GM20000 (cell line): ENCODE data around the gene KSR1.
"Not testable (repeated sequence)": the region's sequence is repeated elsewhere in the genome, so short reads cannot be mapped to it uniquely, and the experiment has no call there.

ENCODE experiments used
- DNase-seq: peaks from one replicate; pipeline ENCODE4 v3.0.0; 2012; ENCODE audit warnings: low spot score
- TF ChIP-seq, protein P1 (sequence below): IDR thresholded peaks from 2 replicates; pipeline ENCODE4 v1.5.1; 2012; ENCODE audit warnings: mild to moderate bottlenecking, control low read depth; ENCODE audit errors: extremely low read depth, missing control alignments

KSR1 gene

GRCh38 chr17:27647765-27648164 lies 191.5 kb downstream of the KSR1 start:
- TF ChIP-seq, protein P1, sequence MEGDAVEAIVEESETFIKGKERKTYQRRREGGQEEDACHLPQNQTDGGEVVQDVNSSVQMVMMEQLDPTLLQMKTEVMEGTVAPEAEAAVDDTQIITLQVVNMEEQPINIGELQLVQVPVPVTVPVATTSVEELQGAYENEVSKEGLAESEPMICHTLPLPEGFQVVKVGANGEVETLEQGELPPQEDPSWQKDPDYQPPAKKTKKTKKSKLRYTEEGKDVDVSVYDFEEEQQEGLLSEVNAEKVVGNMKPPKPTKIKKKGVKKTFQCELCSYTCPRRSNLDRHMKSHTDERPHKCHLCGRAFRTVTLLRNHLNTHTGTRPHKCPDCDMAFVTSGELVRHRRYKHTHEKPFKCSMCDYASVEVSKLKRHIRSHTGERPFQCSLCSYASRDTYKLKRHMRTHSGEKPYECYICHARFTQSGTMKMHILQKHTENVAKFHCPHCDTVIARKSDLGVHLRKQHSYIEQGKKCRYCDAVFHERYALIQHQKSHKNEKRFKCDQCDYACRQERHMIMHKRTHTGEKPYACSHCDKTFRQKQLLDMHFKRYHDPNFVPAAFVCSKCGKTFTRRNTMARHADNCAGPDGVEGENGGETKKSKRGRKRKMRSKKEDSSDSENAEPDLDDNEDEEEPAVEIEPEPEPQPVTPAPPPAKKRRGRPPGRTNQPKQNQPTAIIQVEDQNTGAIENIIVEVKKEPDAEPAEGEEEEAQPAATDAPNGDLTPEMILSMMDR = no peak
- no peak for DNase-seq

DNA sequence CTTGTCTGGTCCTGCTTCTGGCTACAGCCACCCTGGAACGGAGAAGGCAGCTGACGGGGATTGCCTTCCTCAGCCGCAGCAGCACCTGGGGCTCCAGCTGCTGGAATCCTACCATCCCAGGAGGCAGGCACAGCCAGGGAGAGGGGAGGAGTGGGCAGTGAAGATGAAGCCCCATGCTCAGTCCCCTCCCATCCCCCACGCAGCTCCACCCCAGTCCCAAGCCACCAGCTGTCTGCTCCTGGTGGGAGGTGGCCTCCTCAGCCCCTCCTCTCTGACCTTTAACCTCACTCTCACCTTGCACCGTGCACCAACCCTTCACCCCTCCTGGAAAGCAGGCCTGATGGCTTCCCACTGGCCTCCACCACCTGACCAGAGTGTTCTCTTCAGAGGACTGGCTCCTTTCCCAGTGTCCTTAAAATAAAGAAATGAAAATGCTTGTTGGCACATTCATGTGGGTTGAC lies 192.9 kb downstream of the KSR1 start:
- not testable (repeated sequence) for DNase-seq

DNA sequence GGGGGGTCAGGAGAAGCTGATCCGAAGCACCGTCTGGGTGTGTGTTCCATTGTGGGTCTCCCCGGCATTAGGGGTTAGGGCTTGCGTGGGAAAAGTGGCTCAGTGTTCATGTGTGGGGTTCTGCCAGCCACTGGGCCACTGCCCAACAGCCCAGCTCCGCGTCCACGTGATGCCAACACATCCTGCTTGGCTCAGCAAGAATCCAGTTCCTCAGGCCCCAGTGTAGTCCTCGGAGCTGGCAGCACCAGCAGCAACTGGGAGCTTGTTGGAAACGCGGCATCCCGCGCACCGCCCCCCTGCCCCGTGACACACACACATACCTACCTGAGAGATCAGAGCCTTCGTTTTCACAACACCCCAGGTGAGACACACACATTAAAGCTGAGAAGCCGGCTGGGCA lies 193.7 kb downstream of the KSR1 start:
- DNase-seq = no peak
- TF ChIP-seq, protein P1 = no peak

DNA sequence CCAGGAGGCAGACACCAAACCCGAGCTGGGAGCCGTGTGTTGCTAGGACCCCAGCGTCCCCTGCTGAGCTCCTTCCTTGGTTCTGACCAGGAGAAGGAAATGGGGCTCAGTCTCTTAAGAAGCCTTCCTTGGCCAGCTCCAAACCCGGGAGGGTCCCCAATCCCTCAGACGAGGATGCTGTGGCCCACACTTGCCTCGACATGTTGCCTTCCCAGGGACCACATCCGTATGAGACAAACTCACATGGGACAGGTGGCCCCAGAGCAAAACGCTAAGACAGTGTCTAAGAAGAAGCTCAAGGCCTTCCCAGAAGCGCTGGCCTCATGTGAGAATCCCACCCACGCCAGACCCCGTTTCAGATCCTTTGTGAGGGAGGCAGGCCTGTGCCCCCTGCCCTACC lies 194.6 kb downstream of the KSR1 start:
- TF ChIP-seq, protein P1 = no peak
- DNase-seq = no peak

DNA sequence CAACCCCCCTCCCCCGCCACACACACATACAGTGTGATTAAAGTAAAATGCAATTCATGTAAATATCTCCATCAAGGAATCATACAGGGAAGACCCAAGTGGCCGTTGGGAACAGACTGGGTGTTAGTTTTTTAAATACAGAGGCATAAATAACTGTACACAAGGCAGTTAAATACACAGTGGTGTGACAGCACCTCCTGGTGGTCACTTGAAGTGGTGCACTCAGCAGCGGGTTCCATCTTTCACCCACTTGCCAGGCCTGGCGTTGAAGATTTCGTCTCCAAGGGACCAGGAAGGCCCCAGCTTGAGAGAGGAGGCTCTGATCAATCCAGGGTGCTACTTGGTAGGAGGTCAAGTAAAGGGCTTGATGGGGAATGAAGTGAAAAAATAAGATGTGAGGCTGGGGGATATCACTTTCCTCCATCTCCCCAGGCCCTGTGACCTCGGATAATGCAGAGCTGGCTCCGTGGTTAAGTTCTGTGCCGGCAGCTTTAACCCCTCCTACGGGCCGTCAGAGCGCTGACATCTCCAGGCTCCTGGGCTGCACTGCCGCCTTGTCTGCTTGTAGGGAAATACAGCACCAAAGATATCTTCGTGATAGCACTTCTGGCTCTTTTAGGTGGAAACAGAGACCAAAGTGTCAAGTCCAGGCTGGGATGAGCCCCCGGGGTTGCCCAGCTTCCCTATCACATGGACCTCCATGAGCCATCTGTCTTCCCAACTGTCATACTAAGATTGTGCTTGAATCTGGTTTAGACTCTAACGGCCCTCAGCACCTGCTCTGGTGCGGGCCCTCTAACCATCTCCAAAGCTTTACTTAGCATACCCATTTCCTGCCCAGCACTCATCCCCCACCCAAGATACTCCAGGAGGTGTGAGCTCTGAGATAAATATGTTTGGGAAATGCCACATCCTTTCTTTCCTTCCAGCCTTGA lies 195.4 kb downstream of the KSR1 start:
- DNase-seq = peak; percentile 21

DNA sequence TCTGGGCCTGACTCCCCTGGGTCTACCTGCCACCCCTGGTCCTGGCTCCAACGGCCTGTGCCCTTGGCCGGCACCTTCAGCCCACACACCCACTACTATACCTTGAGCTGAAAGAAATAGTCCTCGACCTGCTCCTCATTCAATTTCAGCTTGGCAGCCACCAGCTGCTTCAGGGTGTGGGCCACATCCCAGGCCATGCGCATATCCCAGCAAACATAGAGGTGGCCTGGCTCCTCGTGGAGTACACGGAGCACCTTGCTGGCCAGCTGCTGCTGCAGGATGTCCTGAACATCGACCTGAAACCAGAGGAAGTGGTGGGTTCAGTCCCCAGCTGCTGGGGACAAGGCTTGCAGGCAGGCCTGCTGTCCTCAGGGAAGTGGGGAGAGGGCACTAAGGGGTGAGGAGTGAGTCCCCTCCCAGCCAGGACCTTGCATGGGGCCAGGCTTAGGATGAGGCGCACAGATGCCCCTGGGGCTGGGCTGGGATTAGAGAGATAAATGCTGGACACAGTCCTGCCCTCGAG lies 197.3 kb downstream of the KSR1 start:
- DNase-seq = not testable (repeated sequence)

More for the DNA sequence above, 195.4 kb downstream of the KSR1 start:
- TF ChIP-seq, protein P1 = peak; percentile 85

DNA sequence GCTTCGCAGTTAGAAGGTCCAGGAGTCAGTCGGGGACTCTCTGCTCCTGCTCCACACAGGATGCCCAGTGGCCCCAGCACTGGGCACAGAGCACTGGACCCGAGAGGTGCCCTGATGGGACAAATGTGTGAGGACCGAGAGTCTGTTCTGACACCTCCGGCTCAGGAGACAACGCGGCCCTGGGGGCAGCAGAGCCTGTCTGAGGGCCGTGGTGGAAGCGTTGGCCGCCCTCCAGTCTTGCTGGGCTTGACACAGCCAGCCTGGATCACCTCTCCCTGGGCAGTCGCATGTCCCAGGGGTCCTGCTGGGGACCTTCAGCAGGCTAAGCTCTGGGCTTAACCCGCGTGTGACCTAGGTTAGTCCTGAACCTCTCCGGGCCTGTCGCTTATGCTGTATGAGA lies 197.9 kb downstream of the KSR1 start:
- DNase-seq = no peak
- TF ChIP-seq, protein P1 = no peak

GRCh38 chr17:27654654-27655524 lies 198.6 kb downstream of the KSR1 start:
- TF ChIP-seq, protein P1 = peak; percentile 80
- DNase-seq = peak; percentile 82

DNA sequence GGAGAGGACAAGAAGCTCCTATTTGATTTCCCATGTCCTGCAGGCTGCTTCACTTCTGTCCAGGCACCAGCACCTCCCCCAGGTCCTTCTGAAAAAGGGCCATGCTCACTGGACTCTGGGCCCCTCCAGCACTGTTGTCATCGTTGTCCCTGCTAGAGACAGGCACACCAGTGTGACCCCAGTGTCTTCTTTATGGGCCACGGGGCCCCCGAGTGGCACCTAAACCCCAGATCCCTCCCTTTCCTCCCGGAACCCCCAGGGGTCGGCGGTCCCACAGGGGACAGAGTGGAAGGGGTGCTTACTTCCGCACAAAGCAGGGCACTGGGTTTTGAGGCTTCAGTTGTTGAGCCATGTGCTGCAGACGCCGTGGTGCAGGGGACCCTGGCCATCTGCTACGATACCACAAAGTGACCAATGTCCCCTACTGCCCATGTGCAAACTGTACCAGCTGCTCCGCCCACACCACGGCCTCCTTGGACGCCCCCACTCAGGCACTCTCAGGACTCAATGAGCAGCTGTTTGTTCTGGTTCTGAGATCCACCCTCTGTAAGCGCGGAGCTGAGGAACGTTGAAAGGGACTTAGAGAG lies 199.4 kb downstream of the KSR1 start:
- not testable (repeated sequence) for DNase-seq

GRCh38 chr17:27656620-27657019 lies 200.4 kb downstream of the KSR1 start:
- not testable (repeated sequence) for DNase-seq
